ENCODE data around the gene ARMS2.

The ARMS2 gene

DNA sequence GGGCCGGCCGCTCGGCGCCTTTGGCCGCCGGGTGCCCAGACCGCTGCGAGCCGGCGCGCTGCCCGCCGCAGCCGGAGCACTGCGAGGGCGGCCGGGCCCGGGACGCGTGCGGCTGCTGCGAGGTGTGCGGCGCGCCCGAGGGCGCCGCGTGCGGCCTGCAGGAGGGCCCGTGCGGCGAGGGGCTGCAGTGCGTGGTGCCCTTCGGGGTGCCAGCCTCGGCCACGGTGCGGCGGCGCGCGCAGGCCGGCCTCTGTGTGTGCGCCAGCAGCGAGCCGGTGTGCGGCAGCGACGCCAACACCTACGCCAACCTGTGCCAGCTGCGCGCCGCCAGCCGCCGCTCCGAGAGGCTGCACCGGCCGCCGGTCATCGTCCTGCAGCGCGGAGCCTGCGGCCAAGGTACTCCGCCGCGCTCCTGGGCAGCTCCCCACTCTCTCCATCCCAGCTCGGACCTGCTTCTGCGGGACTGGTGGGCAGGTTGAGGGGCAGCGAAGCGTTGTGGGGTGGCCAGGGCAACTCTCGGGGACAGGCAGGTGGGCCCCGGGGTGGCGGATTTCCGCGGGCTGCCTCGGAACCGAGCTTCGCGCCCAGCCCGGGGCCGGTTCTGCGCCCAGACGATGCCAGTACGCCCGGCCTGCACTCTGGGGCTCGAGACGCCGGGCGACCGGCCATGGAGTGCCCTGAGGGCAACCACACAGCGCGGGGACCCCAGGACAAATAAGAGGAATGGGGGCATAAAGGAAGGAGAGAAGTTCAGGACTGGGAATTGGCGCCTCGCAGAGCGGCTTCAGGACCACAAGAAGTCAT lies 7.5 kb downstream of the ARMS2 start:
- TF ChIP-seq, protein P1, sequence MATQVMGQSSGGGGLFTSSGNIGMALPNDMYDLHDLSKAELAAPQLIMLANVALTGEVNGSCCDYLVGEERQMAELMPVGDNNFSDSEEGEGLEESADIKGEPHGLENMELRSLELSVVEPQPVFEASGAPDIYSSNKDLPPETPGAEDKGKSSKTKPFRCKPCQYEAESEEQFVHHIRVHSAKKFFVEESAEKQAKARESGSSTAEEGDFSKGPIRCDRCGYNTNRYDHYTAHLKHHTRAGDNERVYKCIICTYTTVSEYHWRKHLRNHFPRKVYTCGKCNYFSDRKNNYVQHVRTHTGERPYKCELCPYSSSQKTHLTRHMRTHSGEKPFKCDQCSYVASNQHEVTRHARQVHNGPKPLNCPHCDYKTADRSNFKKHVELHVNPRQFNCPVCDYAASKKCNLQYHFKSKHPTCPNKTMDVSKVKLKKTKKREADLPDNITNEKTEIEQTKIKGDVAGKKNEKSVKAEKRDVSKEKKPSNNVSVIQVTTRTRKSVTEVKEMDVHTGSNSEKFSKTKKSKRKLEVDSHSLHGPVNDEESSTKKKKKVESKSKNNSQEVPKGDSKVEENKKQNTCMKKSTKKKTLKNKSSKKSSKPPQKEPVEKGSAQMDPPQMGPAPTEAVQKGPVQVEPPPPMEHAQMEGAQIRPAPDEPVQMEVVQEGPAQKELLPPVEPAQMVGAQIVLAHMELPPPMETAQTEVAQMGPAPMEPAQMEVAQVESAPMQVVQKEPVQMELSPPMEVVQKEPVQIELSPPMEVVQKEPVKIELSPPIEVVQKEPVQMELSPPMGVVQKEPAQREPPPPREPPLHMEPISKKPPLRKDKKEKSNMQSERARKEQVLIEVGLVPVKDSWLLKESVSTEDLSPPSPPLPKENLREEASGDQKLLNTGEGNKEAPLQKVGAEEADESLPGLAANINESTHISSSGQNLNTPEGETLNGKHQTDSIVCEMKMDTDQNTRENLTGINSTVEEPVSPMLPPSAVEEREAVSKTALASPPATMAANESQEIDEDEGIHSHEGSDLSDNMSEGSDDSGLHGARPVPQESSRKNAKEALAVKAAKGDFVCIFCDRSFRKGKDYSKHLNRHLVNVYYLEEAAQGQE (IDR thresholded peaks at IDR 0.05; ENCODE audit: insufficient read depth in 1 of 2, low read depth in 2 of 2, low read length in 2 of 2), result no peak
- no peak for TF ChIP-seq FOXP2 (optimal IDR thresholded peaks at IDR 0.05; ENCODE audit: borderline replicate concordance, extremely low read depth, extremely low read length, insufficient read depth)
- TF ChIP-seq POLR2AphosphoS5 (IDR thresholded peaks at IDR 0.05; ENCODE audit: low read depth, low read length), result no peak
- TF ChIP-seq SIN3A (IDR thresholded peaks at IDR 0.05; ENCODE audit: borderline replicate concordance, insufficient read depth, low read length), result no peak
- no peak for TF ChIP-seq TAF1 (IDR thresholded peaks at IDR 0.05; ENCODE audit: borderline replicate concordance, insufficient read depth, low read length)

DNA sequence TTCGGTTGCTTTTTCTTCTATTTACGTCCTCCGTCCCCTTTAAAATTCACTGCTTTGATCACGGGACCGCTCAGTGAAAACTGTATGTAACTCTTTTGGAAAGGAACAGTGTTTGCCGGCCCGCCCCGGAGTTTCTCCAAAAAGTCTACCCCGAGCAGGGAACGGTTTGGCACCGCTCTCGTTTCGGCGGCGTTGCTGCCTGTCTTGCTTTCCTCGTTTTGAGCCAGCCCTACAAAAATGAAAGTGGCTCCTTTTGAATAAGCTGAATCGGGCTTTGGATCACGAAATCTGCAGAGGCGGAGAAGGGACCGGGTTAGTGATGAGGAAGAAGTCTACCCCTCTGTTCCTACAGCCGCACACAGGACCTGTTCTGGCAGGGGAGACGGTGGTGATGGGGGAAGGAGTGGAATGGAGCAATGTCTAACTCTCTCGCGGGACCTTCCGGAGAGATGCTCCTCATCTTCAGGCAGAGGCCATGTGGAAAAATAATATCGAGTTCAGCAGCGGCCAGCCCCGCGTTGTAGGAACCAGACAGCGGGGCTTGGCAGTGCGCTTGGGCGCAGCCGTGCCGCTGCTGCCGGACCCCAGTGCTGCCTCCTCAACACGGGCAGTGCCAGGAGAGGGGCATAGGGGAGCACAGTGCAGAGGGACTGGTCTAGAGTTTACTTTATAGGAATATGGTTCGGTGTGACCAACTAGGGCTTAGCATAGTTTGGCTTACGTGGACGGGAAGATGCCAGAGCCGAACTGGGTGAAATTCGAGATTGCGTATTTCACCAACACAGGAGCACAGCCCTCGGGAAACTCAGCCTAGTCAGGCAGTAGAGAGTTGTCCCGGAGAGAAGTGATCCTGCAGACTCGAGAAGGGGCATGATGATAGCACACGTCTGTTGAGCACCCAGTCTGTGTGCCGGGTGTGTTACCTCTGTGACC lies 8.3 kb downstream of the ARMS2 start:
- TF ChIP-seq POLR2AphosphoS5 (IDR thresholded peaks at IDR 0.05; ENCODE audit: low read depth, low read length), result no peak

DNA sequence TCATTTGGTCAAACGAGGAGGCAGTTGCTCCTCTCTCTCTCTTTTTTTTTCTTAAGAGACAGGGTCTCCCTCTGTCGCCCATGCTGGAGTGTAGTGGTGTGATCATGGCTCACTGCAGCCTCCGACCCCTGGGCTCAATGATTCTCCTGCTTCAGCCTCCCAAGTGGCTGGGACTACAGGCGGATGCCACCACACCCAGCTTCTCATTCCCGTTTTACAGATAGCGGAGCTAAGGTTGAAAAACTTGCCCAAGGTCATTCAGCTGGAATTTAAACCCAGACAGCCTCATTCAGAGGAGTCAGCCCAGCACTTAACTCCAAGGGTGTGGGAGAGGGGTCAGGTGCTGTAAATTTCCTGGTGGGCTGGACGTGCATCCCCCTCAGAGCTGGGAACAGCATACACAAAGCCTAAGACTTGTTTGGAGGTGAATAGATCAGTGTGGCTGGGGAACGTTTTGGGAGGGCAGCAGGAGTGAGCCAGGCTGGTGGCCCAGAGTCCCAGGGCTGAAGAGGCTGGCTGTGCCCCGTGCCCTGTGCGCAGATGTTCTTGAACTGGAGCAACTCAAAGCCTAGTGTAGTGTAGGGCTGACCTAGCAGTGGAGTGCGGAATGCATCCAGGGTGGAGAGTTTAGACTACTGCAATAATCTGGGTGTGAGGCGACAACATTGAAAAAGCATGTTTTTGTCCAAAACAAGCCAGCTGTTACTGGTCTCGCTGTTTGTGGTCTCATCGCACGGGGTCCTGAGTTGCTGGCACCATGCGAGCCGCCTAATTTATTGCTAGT lies 9.2 kb downstream of the ARMS2 start:
- no peak for TF ChIP-seq SIN3A (IDR thresholded peaks at IDR 0.05; ENCODE audit: borderline replicate concordance, insufficient read depth, low read length)
- TF ChIP-seq, protein P1 (IDR thresholded peaks at IDR 0.05; ENCODE audit: insufficient read depth in 1 of 2, low read depth in 2 of 2, low read length in 2 of 2), result no peak
- no peak for TF ChIP-seq FOXP2 (optimal IDR thresholded peaks at IDR 0.05; ENCODE audit: borderline replicate concordance, extremely low read depth, extremely low read length, insufficient read depth)
- no peak for TF ChIP-seq TAF1 (IDR thresholded peaks at IDR 0.05; ENCODE audit: borderline replicate concordance, insufficient read depth, low read length)
- TF ChIP-seq POLR2AphosphoS5 (IDR thresholded peaks at IDR 0.05; ENCODE audit: low read depth, low read length), result no peak

DNA sequence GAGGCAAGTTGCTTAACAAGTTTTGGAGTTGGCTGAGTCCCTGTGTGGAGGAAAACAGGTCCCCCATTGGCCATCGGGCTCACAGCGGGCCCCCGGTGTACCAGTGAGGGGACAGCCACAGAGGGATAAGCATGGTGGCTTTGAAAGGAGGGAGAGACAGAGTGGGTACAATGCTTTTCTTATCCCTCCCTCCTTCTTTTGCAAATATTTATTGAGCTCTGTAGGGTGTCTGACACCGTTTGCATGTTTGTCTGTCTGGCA lies 9.7 kb downstream of the ARMS2 start:
- TF ChIP-seq, protein P1 (IDR thresholded peaks at IDR 0.05; ENCODE audit: insufficient read depth in 1 of 2, low read depth in 2 of 2, low read length in 2 of 2), result no peak
- TF ChIP-seq SIN3A (IDR thresholded peaks at IDR 0.05; ENCODE audit: borderline replicate concordance, insufficient read depth, low read length) (no peak), FOXP2 (optimal IDR thresholded peaks at IDR 0.05; ENCODE audit: borderline replicate concordance, extremely low read depth, extremely low read length, insufficient read depth) (no peak), POLR2AphosphoS5 (IDR thresholded peaks at IDR 0.05; ENCODE audit: low read depth, low read length) (no peak), TAF1 (IDR thresholded peaks at IDR 0.05; ENCODE audit: borderline replicate concordance, insufficient read depth, low read length) (no peak)

DNA sequence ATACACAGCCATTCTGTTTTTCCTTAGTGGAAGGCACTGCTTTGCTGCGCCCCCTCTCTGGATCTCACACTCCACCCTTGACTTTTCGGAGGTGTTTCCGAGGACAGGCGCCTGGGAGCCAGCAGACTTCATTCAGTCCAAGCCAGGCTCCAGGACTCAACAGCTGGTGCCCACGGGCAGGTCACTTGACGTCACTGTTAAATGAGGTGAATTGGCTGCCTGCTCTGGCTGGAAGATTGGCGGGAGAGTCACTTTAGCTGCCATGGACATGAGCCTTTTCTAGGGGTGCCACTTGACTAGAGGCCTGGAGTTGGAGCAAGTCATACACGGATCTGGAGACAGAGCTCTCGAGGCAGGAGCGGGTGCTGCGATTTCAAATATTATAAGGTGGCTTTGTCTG lies 10.1 kb downstream of the ARMS2 start:
- TF ChIP-seq SIN3A (IDR thresholded peaks at IDR 0.05; ENCODE audit: borderline replicate concordance, insufficient read depth, low read length) (no peak), TAF1 (IDR thresholded peaks at IDR 0.05; ENCODE audit: borderline replicate concordance, insufficient read depth, low read length) (no peak), FOXP2 (optimal IDR thresholded peaks at IDR 0.05; ENCODE audit: borderline replicate concordance, extremely low read depth, extremely low read length, insufficient read depth) (no peak), POLR2AphosphoS5 (IDR thresholded peaks at IDR 0.05; ENCODE audit: low read depth, low read length) (no peak)
- TF ChIP-seq, protein P1 (IDR thresholded peaks at IDR 0.05; ENCODE audit: insufficient read depth in 1 of 2, low read depth in 2 of 2, low read length in 2 of 2), result no peak

Measured in PFSK-1 (cell line).